OCI-LY1 (cell line): ENCODE results near the gene MFNG.

Experiments
- CTCF ChIP-seq: fragments of 200-600 bp; sonication (generic), shearing (Covaris generic); IDR thresholded peaks from 2 replicates; pipeline ENCODE4 v1.5.1; 2017; ENCODE audit warnings: mild to moderate bottlenecking, antibody characterized with exemption, low read length, moderate library complexity, mixed read lengths
- EZH2 ChIP-seq: fragments of 200-600 bp; sonication (generic), shearing (Covaris generic); IDR thresholded peaks from 2 replicates; pipeline ENCODE4 v1.8.0; 2017; ENCODE audit warnings: borderline replicate concordance, mixed run types, mild to moderate bottlenecking, antibody characterized with exemption, low read length, moderate library complexity, mixed read lengths

GRCh38 chr22:37481347-37481907 lies 4.8 kb downstream of the MFNG start:
- TF ChIP-seq CTCF (no peak), EZH2 (no peak)
